HUES6 (cell line): ENCODE data around the gene SEMA5A.

Experiments
- H3K27ac ChIP-seq: 2 replicates; pipeline ENCODE4 v1.7.0; 2013; ENCODE audit warnings: low read depth, mild to moderate bottlenecking, low read length, inconsistent platforms
- H3K27me3 ChIP-seq: 2 replicates; pipeline ENCODE4 v1.6.1; 2013; ENCODE audit warnings: low read length; ENCODE audit not compliant: control insufficient read depth, insufficient read depth
- H3K36me3 ChIP-seq: 2 replicates; pipeline ENCODE4 v1.6.1; 2013; ENCODE audit warnings: low read length; ENCODE audit not compliant: control insufficient read depth, insufficient read depth
- H3K4me1 ChIP-seq: 2 replicates; pipeline ENCODE4 v1.6.1; 2013; ENCODE audit warnings: low read length; ENCODE audit not compliant: control insufficient read depth, insufficient read depth
- H3K4me3 ChIP-seq: 2 replicates; pipeline ENCODE4 v1.5.1; 2013; ENCODE audit warnings: low read depth, low read length
- H3K9ac ChIP-seq: one replicate; pipeline ENCODE4 v1.6.1; 2013; ENCODE audit warnings: mild to moderate bottlenecking, low read length
- H3K9me3 ChIP-seq: 2 replicates; pipeline ENCODE4 v1.6.1; 2013; ENCODE audit warnings: low read depth, low read length; ENCODE audit not compliant: control insufficient read depth, insufficient read depth

The SEMA5A gene

DNA sequence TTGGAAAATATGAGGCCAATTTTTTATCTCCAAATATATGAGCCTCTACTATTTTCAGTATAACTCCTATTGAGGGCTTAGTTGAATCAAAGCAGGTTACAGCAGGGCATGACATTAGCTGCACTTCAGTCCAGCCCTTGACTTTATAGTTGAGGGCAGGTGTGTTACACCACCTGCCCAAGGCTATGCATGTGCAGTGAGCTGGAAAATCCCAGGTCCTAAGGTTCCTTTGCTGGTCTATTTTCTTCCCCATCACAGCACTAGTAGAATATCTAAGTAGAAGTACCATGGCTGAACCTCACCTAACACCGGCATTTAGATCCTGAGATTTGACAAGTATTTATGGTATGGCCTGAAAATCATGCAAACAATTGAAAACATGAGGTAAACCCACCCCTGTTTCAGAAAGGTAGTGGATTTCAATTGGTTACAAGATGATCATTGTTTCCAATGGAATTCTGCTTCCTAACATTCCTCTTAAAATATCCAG lies 201.1 kb downstream of the SEMA5A start:
- no peak overlapping the region for H3K9ac ChIP-seq
- no peaks in the 10 kb centered on the region for H3K27me3 ChIP-seq
- no peaks in the 10 kb centered on the region for H3K4me1 ChIP-seq
- H3K36me3 ChIP-seq, result no peaks in the 10 kb centered on the region
- no peak overlapping the region for H3K27ac ChIP-seq
- no peak overlapping the region for H3K4me3 ChIP-seq
- no peaks in the 10 kb centered on the region for H3K9me3 ChIP-seq

DNA sequence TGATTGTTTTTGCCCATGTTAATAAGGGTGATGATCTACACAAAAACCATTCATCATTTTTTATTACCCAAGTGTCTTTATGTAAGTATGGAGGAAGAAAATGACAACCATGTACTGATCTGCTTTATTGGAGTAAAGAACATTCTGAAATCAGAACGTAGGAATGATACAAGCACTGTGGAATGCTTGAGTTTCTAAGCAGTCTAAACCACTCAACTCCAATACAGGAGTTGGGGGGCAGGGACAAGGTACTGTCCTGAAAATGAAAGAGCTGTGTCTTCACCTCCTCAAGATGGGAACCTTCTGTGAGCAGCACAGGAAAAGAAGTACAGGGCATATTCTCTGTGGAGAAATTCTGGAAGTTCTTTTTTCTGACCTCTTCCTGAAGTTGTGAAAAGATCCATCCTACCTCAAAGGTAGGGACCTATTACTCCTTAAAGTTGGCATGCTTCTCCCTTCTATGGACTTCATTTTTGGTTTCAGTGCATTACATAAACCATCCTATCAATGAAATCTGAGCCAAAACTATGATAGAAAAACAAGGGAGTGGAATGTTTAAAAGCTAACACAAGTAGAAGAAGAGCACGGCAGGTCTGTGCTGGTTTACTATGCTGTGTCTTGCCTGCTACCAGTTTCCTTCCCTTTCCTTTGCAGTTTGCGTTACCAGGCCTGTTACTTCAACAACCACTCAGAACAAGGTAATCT lies 202.6 kb downstream of the SEMA5A start:
- no peaks in the 10 kb centered on the region for H3K4me1 ChIP-seq
- H3K9me3 ChIP-seq, result no peaks in the 10 kb centered on the region
- no peak overlapping the region for H3K9ac ChIP-seq
- H3K36me3 ChIP-seq, result no peaks in the 10 kb centered on the region
- H3K27me3 ChIP-seq, result no peaks in the 10 kb centered on the region
- no peak overlapping the region for H3K4me3 ChIP-seq
- no peak overlapping the region for H3K27ac ChIP-seq

DNA sequence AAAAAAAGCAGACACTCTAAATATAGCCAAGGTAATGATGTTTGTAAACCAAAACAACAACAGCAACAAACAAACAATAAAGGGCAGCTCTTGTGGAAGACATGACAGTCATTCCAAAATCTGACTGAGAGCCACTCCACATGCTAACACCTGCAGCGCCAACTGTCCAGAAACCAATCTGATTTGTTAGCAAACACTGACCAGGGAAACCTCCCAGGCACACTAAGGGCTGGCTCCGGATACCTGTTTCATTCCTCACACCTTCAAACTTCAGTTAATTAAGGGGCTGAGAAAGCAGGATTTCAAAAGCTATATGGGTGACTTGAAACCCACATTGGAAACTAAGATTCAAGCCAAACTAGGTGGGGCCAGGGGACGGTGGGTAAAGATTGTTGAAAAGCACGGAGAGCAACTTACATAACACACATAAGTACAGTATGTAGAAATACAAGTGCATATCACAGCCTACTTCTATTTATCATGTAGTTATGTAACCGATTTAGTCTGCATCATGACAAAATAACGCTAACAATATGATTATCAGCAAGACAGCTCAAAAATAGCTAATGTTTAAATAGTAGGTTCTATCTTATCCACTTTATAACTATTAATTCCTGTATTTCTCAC lies 203.6 kb downstream of the SEMA5A start:
- no peak overlapping the region for H3K9ac ChIP-seq
- H3K9me3 ChIP-seq, result no peaks in the 10 kb centered on the region
- H3K27ac ChIP-seq, result no peak overlapping the region
- H3K4me3 ChIP-seq, result no peak overlapping the region
- H3K36me3 ChIP-seq, result no peaks in the 10 kb centered on the region
- H3K27me3 ChIP-seq, result no peaks in the 10 kb centered on the region
- H3K4me1 ChIP-seq, result no peaks in the 10 kb centered on the region

DNA sequence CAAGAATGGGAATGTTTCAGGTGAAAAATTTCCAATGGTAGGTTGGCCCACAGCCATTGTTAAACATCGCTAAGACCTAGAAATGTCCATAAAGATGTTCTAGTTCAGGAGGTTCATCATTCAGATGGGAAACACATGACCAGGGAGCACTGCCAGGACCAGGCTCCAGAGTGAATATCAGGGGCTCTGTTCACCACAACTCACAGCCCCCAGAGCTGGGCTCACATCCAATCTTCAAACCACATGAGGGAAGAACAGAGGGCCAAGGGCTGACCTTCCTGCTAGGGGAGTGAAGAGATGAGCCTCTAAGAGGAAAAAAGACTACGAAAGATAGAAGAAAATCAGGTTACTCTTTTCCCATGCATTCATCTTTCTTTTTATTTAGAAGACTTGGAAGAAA lies 205.8 kb downstream of the SEMA5A start:
- no peaks in the 10 kb centered on the region for H3K4me1 ChIP-seq
- no peaks in the 10 kb centered on the region for H3K27me3 ChIP-seq
- H3K4me3 ChIP-seq, result no peak overlapping the region
- H3K27ac ChIP-seq, result no peak overlapping the region
- H3K9ac ChIP-seq, result no peak overlapping the region
- H3K9me3 ChIP-seq, result no peaks in the 10 kb centered on the region
- no peaks in the 10 kb centered on the region for H3K36me3 ChIP-seq

DNA sequence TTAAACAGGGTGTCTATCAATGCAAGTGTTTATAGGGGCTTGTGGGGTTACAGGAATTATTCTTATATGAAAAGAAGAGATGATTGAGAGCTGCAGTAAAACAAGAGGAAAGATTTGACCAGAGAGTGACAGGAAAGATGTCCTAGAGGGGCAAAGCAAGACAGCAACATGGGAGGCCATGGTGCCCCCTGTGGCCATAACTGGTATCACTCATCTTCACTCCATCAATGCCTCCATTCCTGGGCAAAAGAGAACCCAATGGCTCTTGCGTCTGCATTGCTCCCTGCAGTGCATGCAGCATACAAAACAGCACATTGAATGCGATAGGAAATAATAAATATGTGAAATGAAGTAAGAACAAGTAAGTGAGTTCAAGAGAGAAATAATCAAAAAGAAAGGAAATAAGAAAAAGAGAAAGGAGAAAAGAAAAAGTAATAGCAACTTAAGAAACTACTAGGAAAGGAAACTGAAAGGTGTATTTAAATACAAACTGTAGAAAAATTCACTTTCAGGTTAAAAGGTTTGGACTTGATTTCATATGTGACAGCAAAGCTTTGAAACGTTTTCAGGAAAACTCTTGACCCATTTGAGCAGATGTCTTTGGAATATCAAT lies 206.6 kb downstream of the SEMA5A start:
- Histone ChIP-seq H3K4me1 (no peaks in the 10 kb centered on the region), H3K9me3 (no peaks in the 10 kb centered on the region), H3K4me3 (no peak overlapping the region), H3K27ac (no peak overlapping the region), H3K27me3 (no peaks in the 10 kb centered on the region), H3K36me3 (no peaks in the 10 kb centered on the region), H3K9ac (no peak overlapping the region)

DNA sequence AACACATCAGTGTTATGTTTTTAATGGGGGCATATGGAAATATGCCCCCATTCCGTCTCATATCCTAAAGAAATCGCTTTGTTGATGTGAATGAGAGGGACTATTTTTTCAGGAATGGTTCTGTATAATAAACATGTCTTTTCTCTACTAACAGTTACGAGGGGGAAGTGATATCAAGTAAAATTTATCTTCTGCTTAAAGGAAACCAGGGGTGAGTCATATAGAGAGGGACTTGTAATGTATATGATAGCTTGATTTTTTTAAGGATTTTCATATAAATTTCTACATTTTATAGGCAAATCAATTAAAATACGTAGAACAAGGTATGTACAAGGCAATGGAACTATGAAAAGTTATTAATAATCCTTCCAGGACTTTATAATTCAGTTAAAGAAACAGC lies 207.1 kb downstream of the SEMA5A start:
- Histone ChIP-seq H3K27ac (no peak overlapping the region), H3K36me3 (no peaks in the 10 kb centered on the region)

DNA sequence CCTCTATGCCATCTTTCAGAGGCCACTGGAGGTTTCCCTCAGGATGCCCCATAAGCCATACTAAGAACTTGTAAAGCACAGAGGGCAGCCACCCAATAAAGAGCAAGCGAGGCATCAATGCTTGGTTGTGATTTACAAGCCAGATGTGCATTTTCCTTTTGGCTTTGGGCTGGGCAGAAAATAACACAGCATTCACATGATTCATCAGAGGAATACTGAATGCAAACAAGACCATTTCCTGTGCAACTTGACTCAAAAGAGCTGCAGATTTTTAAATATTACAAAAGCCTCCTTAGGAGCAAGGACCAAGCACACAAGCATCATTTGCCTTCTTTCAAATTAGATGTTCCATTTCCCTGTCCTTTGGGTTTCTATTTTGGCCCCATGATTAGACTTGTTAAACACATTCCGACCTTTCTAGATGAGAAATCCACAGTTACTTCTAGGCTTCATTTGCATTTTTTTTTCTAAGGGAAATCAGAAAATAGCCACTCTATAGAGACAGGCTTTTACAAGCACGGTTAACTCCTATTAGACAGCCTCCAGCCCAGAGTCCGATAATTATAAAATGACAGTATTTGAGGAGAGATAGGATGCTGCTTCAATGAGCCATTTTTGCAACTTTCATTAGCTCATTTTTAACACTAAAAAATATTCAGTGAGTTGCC lies 207.8 kb downstream of the SEMA5A start:
- Histone ChIP-seq H3K36me3 (no peaks in the 10 kb centered on the region), H3K27ac (no peak overlapping the region), H3K9me3 (no peaks in the 10 kb centered on the region), H3K9ac (no peak overlapping the region), H3K4me1 (no peaks in the 10 kb centered on the region), H3K27me3 (no peaks in the 10 kb centered on the region), H3K4me3 (no peak overlapping the region)

More for the DNA sequence above, 207.1 kb downstream of the SEMA5A start:
- Histone ChIP-seq H3K9ac (no peak overlapping the region), H3K27me3 (no peaks in the 10 kb centered on the region), H3K9me3 (no peaks in the 10 kb centered on the region), H3K4me3 (no peak overlapping the region), H3K4me1 (no peaks in the 10 kb centered on the region)

DNA sequence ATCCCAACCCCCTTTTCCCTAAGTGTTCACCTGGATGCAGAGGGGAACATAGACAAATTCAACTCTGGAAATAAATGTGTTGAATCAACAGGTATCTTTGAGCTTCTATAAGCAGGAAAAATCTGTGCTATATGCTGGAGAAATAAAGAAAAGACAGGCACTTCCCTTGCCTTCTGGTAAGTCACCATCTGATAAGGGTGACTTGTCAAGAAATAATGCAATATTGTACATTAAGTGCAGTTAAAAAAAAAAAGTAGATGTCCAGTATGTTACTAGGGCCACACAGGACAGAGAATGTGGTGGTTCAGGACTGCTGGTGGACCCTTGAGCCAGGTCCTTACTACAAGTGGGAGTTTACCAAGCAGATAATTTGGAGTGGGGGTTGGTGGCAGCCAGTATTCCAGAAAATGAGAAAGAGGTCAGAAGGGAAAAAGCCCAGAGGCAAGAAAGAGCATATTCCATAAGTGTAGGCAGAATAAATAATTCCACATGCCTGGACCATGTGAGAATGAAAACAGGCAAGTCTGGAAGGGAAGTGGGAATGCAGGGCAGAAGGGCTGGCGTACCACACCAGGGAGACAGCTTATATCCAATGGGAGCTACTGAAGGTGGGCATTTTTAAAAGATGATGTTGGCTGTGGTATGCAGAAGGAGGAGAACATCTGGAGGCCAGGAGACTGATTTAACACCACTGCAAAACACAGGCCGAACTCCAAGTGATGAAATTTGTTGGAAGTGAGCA lies 209.9 kb downstream of the SEMA5A start:
- Histone ChIP-seq H3K36me3 (no peaks in the 10 kb centered on the region), H3K4me3 (no peak overlapping the region), H3K4me1 (no peaks in the 10 kb centered on the region), H3K9ac (no peak overlapping the region), H3K27ac (no peak overlapping the region), H3K9me3 (no peaks in the 10 kb centered on the region), H3K27me3 (no peaks in the 10 kb centered on the region)

DNA sequence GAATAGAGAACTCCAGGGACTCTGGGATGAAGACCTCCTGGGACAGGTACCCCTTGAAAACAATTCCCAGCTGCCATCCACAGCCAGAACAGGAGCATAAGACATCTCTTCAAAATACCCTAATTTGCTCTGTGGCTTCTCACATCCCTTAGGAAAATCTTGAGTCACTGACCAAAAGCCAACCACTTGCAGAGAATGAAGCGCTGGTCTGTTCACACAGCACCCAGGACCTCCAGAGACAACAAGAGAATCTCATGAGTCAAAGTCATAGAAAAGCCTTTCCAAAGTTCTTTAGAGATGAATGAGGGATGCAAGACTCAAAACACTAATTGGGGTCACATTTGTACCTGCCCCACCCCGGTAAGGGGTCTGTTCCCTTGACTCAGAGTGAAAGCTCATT lies 210.6 kb downstream of the SEMA5A start:
- H3K27ac ChIP-seq, result no peak overlapping the region
- H3K4me1 ChIP-seq, result no peaks in the 10 kb centered on the region
- H3K36me3 ChIP-seq, result no peaks in the 10 kb centered on the region
- no peak overlapping the region for H3K4me3 ChIP-seq
- H3K9me3 ChIP-seq, result no peaks in the 10 kb centered on the region
- H3K27me3 ChIP-seq, result no peaks in the 10 kb centered on the region
- H3K9ac ChIP-seq, result no peak overlapping the region

DNA sequence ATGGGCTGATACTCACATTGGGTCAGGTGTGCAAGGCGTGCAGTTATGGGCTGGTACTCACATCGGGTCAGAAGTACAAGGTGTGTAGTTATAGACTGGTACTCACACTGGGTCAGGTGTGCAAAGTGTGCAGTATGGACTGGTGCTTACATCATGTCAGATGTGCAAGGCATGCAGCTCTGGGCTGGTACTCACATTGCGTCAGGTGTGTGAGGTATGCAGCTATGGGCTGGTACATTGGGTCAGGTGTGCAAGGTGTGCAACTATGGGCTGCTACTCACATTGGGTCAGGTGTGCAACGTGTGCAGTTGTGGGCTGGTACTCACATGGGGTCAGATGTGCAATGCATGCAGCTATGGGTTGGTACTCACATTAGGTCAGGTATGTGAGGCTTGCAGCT lies 213.8 kb downstream of the SEMA5A start:
- Histone ChIP-seq H3K9me3 (no peaks in the 10 kb centered on the region), H3K4me3 (no peak overlapping the region), H3K4me1 (no peaks in the 10 kb centered on the region), H3K36me3 (no peaks in the 10 kb centered on the region), H3K27ac (no peak overlapping the region), H3K9ac (no peak overlapping the region), H3K27me3 (no peaks in the 10 kb centered on the region)
